A673 (cell line): ENCODE measurements around the gene DUS3L. TPM values are rescaled to one million over a fixed set of nuclear protein-coding genes. Genes with fewer than 3 reads are reported as not detected.

Experiments used
- BruUV-seq: library from RNA; stranded (reverse); fragments of 400-500 nt; replicated peaks from 2 replicates; lab custom pipeline; 2021; lab: Mats Ljungman, UMichigan
- CTCF ChIA-PET: fragments of 300-600 bp; sonication (Branson Sonifier 250); formaldehyde crosslinking; loops from one replicate; lab custom pipeline; 2022; ENCODE audit warnings: antibody characterized with exemption; lab: Charles Lee
- POLR2A ChIA-PET: fragments of 300-600 bp; sonication (Branson Sonifier 250); formaldehyde crosslinking; loops from one replicate; lab custom pipeline; 2022; ENCODE audit warnings: antibody characterized with exemption; ENCODE audit not compliant: low non-redundant PET; lab: Charles Lee
- DNase-seq: peaks from one replicate; pipeline ENCODE4 v3.0.0-alpha.2; 2015; ENCODE audit warnings: low spot score
- H3K27ac ChIP-seq: fragments of 200-600 bp; sonication (generic); 2 replicates; pipeline ENCODE4 v1.5.1; 2016; ENCODE audit warnings: mixed run types, low read depth, mild to moderate bottlenecking, mixed read lengths, antibody characterized with exemption, low read length; ENCODE audit not compliant: poor library complexity, severe bottlenecking
- H3K27me3 ChIP-seq: fragments of 200-600 bp; sonication (generic); replicated peaks from 2 replicates; pipeline ENCODE4 v1.6.1; 2017; ENCODE audit warnings: mixed run types, low read depth, mild to moderate bottlenecking, mixed read lengths, antibody characterized with exemption, low read length; ENCODE audit not compliant: insufficient read depth, poor library complexity
- H3K36me3 ChIP-seq: fragments of 200-600 bp; sonication (generic); 2 replicates; pipeline ENCODE4 v1.6.1; 2016; ENCODE audit warnings: mixed run types, mild to moderate bottlenecking, mixed read lengths, antibody characterized with exemption, low read length; ENCODE audit not compliant: insufficient read depth, poor library complexity, severe bottlenecking
- H3K4me1 ChIP-seq: fragments of 200-600 bp; sonication (generic); 2 replicates; pipeline ENCODE4 v1.6.1; 2017; ENCODE audit warnings: mixed run types, mild to moderate bottlenecking, mixed read lengths, antibody characterized with exemption, low read length; ENCODE audit not compliant: insufficient read depth, poor library complexity, severe bottlenecking
- H3K4me3 ChIP-seq: fragments of 200-600 bp; sonication (generic); 2 replicates; pipeline ENCODE4 v1.5.1; 2016; ENCODE audit warnings: low read depth, mixed run types, mild to moderate bottlenecking, mixed read lengths, low read length; ENCODE audit not compliant: poor library complexity, severe bottlenecking
- H3K9me3 ChIP-seq: fragments of 200-600 bp; sonication (generic); 2 replicates; pipeline ENCODE4 v1.6.1; 2016; ENCODE audit warnings: mixed run types, low read depth, mild to moderate bottlenecking, mixed read lengths, antibody characterized with exemption, low read length; ENCODE audit not compliant: poor library complexity, severe bottlenecking
- CTCF ChIP-seq: fragments of 300-800, 200-600 bp; sonication (generic); conservative IDR thresholded peaks from 2 replicates; pipeline ENCODE4 v1.5.1; 2017; ENCODE audit warnings: low read depth, mild to moderate bottlenecking, antibody characterized with exemption, low read length, moderate library complexity, mixed read lengths
- EZH2 ChIP-seq: fragments of 200-600 bp; sonication (generic); IDR thresholded peaks from 2 replicates; pipeline ENCODE4 v1.6.1; 2017; ENCODE audit warnings: borderline replicate concordance, low read depth, mild to moderate bottlenecking, mixed read lengths, antibody characterized with exemption, low read length; ENCODE audit not compliant: poor library complexity, severe bottlenecking
- intact Hi-C: fragments of 100-400 bp; cut with micrococcal nuclease; formaldehyde crosslinking; loops from one replicate; pipeline ENCODE4 v1.10.0; 2022; ENCODE audit not compliant: unreplicated experiment
- total RNA-seq: library from RNA; stranded (reverse); gene quantifications from 2 replicates; pipeline ENCODE4 v1.2.3, GENCODE V29; 2021

DUS3L gene
- total RNA-seq, 1 experiment from 2014 or later: 85.3 TPM

GRCh38 chr19:5773276-5773675 lies 17.7 kb downstream of the DUS3L start:
- no peaks in the 10 kb centered on the region for H3K27me3 ChIP-seq
- no peaks in the 10 kb centered on the region for H3K36me3 ChIP-seq
- TF ChIP-seq EZH2 (no peak), CTCF (no peak)
- ChIA-PET POLR2A (no interaction called here), CTCF (interaction anchor here (0.5 to 1.0 kb wide), 2 partner anchors 22 to 31 kb away, joined by 4 to 7 read pairs; partner anchors contain the start of gene NRTN)
- no peak overlapping the region for H3K4me3 ChIP-seq
- BruUV-seq: no TSS peak
- no peak for DNase-seq
- intact Hi-C loops: no loop called here
- no peaks in the 10 kb centered on the region for H3K9me3 ChIP-seq
- no peak overlapping the region for H3K27ac ChIP-seq
- H3K4me1 ChIP-seq: peaks cover 5% of the 10 kb centered on the region

- BruUV-seq: no TSS peak
- no peak overlapping the region for H3K27ac ChIP-seq
- no peak for DNase-seq
- peaks cover 5% of the 10 kb centered on the region for H3K4me1 ChIP-seq
- ChIA-PET POLR2A (no interaction called here), CTCF (interaction anchor here (0.5 to 0.6 kb wide), 2 partner anchors 21 to 251 kb away, joined by 4 to 16 read pairs; no protein-coding TSS in a partner anchor)
- no peak overlapping the region for H3K4me3 ChIP-seq
- H3K9me3 ChIP-seq: no peaks in the 10 kb centered on the region
- no peaks in the 10 kb centered on the region for H3K36me3 ChIP-seq
- intact Hi-C loops: no loop called here
- no peak for TF ChIP-seq CTCF
- no peak for TF ChIP-seq EZH2
- H3K27me3 ChIP-seq: no peaks in the 10 kb centered on the region
Measured at GRCh38 chr19:5772416-5772815, 18.5 kb downstream of the DUS3L start.

- ChIA-PET POLR2A (no interaction called here), CTCF (no interaction called here)
- no TSS peak for BruUV-seq
- Histone ChIP-seq H3K27ac (no peak overlapping the region), H3K36me3 (no peaks in the 10 kb centered on the region), H3K27me3 (no peaks in the 10 kb centered on the region), H3K9me3 (no peaks in the 10 kb centered on the region), H3K4me1 (no peaks in the 10 kb centered on the region), H3K4me3 (no peak overlapping the region)
- TF ChIP-seq CTCF (no peak), EZH2 (no peak)
- intact Hi-C loops: no loop called here
- no peak for DNase-seq
Measured at GRCh38 chr19:5767949-5768348, 23.0 kb downstream of the DUS3L start.
